Stimulated activated CD4-positive, alpha-beta T cell treated with anti-CD3 and anti-CD28 coated beads, Interleukin-12 subunit alpha, Interleukin-12 subunit beta, amount 100 ng/mL, for 48 hours (primary cell): ENCODE measurements around the gene ZPLD1.

Experiments used
- DNase-seq, 3 donors: peaks; one replicate each; pipeline ENCODE4 v3.0.0-alpha.2; 2020; ENCODE audit warnings: low read depth in 2 of 3, low spot score in 1 of 3

Gene ZPLD1

GRCh38 chr3:102464261-102464660 lies 29.4 kb downstream of the ZPLD1 start:
- DNase-seq, result no peak

GRCh38 chr3:102466001-102466400 lies 31.2 kb downstream of the ZPLD1 start:
- no peak for DNase-seq

- no peak for DNase-seq
Measured at GRCh38 chr3:102470066-102470465, 35.3 kb downstream of the ZPLD1 start.

GRCh38 chr3:102471001-102471400 lies 36.2 kb downstream of the ZPLD1 start:
- DNase-seq, result no peak

- no peak for DNase-seq
Measured at GRCh38 chr3:102471491-102471890, 36.7 kb downstream of the ZPLD1 start.

- no peak for DNase-seq
Measured at GRCh38 chr3:102473648-102474047, 38.8 kb downstream of the ZPLD1 start.

- DNase-seq, result no peak
Measured at GRCh38 chr3:102474207-102474606, 39.4 kb downstream of the ZPLD1 start.

- DNase-seq, result no peak
Measured at GRCh38 chr3:102476198-102476597, 41.4 kb downstream of the ZPLD1 start.

- DNase-seq, result no peak
Measured at GRCh38 chr3:102478160-102478559, 43.3 kb downstream of the ZPLD1 start.

- DNase-seq, result no peak
Measured at GRCh38 chr3:102480139-102480538, 45.3 kb downstream of the ZPLD1 start.

GRCh38 chr3:102481050-102481449 lies 46.2 kb downstream of the ZPLD1 start:
- no peak for DNase-seq

GRCh38 chr3:102483556-102483955 lies 48.7 kb downstream of the ZPLD1 start:
- DNase-seq, result no peak

- DNase-seq, result no peak
Measured at GRCh38 chr3:102484363-102484762, 49.5 kb downstream of the ZPLD1 start.

- no peak for DNase-seq
Measured at GRCh38 chr3:102485701-102486100, 50.9 kb downstream of the ZPLD1 start.

GRCh38 chr3:102488331-102488730 lies 53.5 kb downstream of the ZPLD1 start:
- DNase-seq, result no peak

GRCh38 chr3:102492300-102492699 lies 57.5 kb downstream of the ZPLD1 start:
- no peak for DNase-seq

- no peak for DNase-seq
Measured at GRCh38 chr3:102497571-102497970, 62.8 kb downstream of the ZPLD1 start.

GRCh38 chr3:102505542-102505941 lies 70.7 kb downstream of the ZPLD1 start:
- no peak for DNase-seq

- DNase-seq, result no peak
Measured at GRCh38 chr3:102510663-102511062, 75.8 kb downstream of the ZPLD1 start.

GRCh38 chr3:102511168-102511567 lies 76.4 kb downstream of the ZPLD1 start:
- DNase-seq, result no peak

- DNase-seq, result no peak
Measured at GRCh38 chr3:102511639-102512038, 76.8 kb downstream of the ZPLD1 start.

- no peak for DNase-seq
Measured at GRCh38 chr3:102512734-102513504, 78.1 kb downstream of the ZPLD1 start.

GRCh38 chr3:102514241-102514640 lies 79.4 kb downstream of the ZPLD1 start:
- DNase-seq, result no peak
